GM12872 (cell line): Measurements from ENCODE around the gene FICD.

Experiments used
- CTCF ChIP-seq: IDR thresholded peaks from 3 replicates; pipeline ENCODE4 v1.5.1; 2011; ENCODE audit warnings: low read depth, mild to moderate bottlenecking, low read length, moderate library complexity; ENCODE audit not compliant: insufficient read depth

FICD gene

DNA sequence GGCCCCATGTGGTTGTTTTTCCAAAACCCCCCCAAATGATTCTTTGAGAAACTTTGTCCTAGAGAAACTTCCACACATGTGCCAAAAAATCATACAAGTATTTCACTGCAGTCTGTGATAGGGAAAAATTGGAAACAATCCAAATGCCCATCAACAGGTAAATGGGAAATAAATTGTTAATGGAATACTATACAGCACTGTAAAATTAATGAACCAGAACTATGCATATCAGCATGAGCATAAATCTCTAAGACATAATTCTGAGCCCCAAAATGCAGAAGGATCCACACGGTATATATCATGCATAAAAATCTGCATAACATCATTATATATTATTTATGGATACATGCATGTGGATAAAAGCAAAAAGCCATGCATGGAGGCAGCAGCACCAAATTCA, 5.3 kb upstream of the FICD start:
- TF ChIP-seq CTCF: no peak

DNA sequence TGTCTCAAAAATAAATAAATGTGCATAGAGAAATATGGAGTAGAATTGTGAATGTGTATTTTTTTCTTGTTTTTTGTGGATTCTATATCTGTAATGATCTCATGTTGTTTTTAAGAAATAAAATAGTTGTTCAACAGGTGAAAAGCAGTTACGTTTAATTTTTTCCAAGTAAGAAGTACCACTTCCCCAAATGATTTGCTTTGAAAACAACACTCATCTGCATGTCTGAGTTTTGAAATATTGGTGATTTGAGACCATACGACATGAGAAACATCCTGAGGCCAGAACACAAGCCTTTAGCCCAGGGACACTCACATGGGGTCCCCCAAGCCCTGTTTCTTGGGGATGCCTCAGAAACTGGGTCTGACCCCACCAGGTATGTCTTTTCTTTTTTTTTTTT, 4.2 kb upstream of the FICD start:
- no peak for TF ChIP-seq CTCF

GRCh38 chr12:108511633-108512540, 3.2 kb upstream of the FICD start:
- peak; percentile 87 for TF ChIP-seq CTCF

DNA sequence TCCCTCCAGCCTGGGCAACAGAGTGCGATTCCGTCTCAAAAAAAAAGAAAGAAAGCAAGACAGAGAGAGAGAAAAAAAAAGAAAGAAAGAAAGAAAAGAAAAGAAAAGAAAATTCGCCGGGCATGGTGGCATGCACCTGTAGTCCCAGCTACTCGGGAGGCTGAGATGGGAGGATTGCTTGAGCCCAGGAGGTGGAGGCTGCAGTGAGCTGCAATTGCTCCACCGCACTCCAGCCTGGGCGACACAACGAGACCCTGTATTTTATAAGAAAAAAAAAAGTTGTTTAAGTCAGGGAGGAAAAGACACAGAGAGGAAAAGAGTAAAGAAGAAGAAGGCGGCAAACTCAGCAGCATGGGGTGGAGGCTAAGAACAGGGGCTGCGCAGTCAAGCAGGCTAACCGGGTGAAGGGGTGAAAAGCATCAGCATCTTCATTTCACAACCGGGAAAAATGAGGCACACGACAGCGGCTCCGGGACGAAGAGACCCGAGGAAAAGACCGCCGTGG, 557 bp upstream of the FICD start:
- no peak for TF ChIP-seq CTCF

DNA sequence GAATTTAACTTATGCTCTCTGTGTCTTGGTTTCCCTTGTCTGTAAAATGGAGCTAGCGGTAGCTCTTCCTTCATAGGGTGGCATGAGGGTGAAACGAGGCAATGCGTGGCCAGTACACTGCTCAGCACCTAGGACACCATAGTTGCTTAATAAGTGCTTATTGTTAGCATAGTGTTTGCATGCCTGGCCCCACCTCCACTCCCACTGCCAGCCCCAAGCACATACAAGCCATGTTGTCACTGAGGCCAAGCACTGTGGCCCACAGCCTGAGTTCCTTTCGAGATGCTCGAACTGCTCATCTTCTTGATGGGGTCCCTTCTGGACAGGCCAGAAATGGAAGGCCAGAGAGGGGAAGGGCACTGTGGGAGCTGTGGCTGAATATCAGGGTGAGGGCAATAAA, 839 bp downstream of the FICD start:
- TF ChIP-seq CTCF: no peak

GRCh38 chr12:108516511-108517275, 1.6 kb downstream of the FICD start:
- TF ChIP-seq CTCF: 0 out of 3 replicates have a peak, but pooled peaks have one; percentile 17

DNA sequence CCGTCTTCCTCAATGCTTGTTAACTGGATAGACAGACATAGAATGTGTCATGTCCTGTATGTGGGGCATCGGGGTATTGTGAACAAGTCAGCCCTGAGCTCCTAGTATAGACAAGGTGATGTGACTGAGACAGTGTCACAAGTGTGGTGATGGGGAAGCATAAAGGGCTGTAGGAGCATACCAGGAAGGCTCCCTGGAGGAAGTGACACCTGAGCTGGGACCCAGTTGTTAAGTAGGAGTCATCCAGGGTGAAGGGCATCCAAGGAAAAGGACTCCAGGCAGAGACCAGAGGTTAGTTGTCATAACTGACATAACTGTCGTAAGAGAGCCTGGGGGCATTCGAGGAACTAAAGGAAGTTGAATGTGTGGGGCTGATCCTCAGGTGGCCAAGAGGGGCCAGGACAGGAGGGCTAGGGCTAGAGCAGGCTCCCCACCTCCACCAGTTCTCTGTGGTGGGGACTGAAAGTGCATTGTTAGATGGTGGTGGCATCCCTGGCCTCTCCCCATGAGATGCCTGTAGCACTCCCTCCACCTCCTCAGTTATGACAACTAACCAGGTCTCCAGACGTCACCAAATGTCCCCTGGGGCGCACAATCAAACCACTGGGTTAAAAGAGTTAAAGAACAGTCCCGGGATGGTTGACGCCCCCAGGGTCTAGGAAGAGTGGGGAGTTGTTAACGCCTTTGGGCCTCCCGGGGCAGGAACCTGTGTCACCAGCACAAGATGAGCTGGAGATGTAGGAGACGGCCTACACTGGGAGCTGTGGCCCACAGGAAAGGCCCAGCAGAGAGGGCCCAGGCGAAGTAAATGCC, 2.4 kb downstream of the FICD start:
- no peak for TF ChIP-seq CTCF
